ENCODE results near the gene DYRK1A. TPM values are rescaled to one million over a fixed set of nuclear protein-coding genes. Genes with fewer than 3 reads are reported as not detected.

Gene DYRK1A
- total RNA-seq, 1 experiment from 2014 or later: 49.3 TPM

- peaks cover 100% of the 10 kb centered on the region for H3K79me2 ChIP-seq (ENCODE audit: insufficient read depth, low read length)
- H3K9me2 ChIP-seq (ENCODE audit: insufficient read depth): no peaks in the 10 kb centered on the region
- H3K4me1 ChIP-seq (ENCODE audit: control insufficient read depth in 1 of 2, insufficient read depth in 2 of 2, low read length in 2 of 2): no peaks in the 10 kb centered on the region; a peak in 1 of 4 replicates
- CTCF ChIA-PET: no interaction called here
- H3K27ac ChIP-seq (ENCODE audit: low read depth, low read length): no peak overlapping the region
- H3K9me3 ChIP-seq (ENCODE audit: control insufficient read depth in 1 of 2, insufficient read depth in 1 of 2, low read depth in 1 of 2, low read length in 2 of 2): no peaks in the 10 kb centered on the region
- no TSS peak for BruUV-seq (replicated peaks)
- POLR2A ChIA-PET: no interaction called here
- H4K20me1 ChIP-seq (ENCODE audit: insufficient read depth): peaks cover 21% of the 10 kb centered on the region; the same call in 1 of the 2 replicates
- H3K9ac ChIP-seq (ENCODE audit: low read length): no peak overlapping the region
- no peaks in the 10 kb centered on the region for H3K27me3 ChIP-seq (ENCODE audit: insufficient read depth, low read length)
- H3K36me3 ChIP-seq (ENCODE audit: control insufficient read depth in 1 of 2, insufficient read depth in 2 of 2, low read length in 2 of 2): no peaks in the 10 kb centered on the region
- H3K4me3 ChIP-seq (replicated peaks in 1 of 2; ENCODE audit: low read depth in 1 of 2, low read length in 2 of 2): no peak overlapping the region
- H3K4me2 ChIP-seq (ENCODE audit: low read length): no peak overlapping the region
- TF ChIP-seq SP1 (IDR thresholded peaks at IDR 0.05; ENCODE audit: low read depth) (no peak), ZFX (IDR thresholded peaks at IDR 0.05) (no peak)
- TF ChIP-seq, protein P1, sequence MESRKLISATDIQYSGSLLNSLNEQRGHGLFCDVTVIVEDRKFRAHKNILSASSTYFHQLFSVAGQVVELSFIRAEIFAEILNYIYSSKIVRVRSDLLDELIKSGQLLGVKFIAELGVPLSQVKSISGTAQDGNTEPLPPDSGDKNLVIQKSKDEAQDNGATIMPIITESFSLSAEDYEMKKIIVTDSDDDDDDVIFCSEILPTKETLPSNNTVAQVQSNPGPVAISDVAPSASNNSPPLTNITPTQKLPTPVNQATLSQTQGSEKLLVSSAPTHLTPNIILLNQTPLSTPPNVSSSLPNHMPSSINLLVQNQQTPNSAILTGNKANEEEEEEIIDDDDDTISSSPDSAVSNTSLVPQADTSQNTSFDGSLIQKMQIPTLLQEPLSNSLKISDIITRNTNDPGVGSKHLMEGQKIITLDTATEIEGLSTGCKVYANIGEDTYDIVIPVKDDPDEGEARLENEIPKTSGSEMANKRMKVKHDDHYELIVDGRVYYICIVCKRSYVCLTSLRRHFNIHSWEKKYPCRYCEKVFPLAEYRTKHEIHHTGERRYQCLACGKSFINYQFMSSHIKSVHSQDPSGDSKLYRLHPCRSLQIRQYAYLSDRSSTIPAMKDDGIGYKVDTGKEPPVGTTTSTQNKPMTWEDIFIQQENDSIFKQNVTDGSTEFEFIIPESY (IDR thresholded peaks at IDR 0.05; ENCODE audit: extremely low read depth, insufficient replicate concordance, low read length): no peak
- TF ChIP-seq, protein P2, sequence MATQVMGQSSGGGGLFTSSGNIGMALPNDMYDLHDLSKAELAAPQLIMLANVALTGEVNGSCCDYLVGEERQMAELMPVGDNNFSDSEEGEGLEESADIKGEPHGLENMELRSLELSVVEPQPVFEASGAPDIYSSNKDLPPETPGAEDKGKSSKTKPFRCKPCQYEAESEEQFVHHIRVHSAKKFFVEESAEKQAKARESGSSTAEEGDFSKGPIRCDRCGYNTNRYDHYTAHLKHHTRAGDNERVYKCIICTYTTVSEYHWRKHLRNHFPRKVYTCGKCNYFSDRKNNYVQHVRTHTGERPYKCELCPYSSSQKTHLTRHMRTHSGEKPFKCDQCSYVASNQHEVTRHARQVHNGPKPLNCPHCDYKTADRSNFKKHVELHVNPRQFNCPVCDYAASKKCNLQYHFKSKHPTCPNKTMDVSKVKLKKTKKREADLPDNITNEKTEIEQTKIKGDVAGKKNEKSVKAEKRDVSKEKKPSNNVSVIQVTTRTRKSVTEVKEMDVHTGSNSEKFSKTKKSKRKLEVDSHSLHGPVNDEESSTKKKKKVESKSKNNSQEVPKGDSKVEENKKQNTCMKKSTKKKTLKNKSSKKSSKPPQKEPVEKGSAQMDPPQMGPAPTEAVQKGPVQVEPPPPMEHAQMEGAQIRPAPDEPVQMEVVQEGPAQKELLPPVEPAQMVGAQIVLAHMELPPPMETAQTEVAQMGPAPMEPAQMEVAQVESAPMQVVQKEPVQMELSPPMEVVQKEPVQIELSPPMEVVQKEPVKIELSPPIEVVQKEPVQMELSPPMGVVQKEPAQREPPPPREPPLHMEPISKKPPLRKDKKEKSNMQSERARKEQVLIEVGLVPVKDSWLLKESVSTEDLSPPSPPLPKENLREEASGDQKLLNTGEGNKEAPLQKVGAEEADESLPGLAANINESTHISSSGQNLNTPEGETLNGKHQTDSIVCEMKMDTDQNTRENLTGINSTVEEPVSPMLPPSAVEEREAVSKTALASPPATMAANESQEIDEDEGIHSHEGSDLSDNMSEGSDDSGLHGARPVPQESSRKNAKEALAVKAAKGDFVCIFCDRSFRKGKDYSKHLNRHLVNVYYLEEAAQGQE (IDR thresholded peaks at IDR 0.05; ENCODE audit: low read depth): no peak
- TF ChIP-seq, protein P3, sequence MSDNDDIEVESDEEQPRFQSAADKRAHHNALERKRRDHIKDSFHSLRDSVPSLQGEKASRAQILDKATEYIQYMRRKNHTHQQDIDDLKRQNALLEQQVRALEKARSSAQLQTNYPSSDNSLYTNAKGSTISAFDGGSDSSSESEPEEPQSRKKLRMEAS (IDR thresholded peaks at IDR 0.05): no peak
- H2AFZ ChIP-seq (ENCODE audit: low read depth, low read length, poor library complexity, severe bottlenecking): no peak overlapping the region
- RAD21 ChIA-PET (ENCODE audit: low non-redundant PET in 1 of 2, low total read pairs in 2 of 2, uncharacterized antibody in 2 of 2, unreplicated experiment in 2 of 2): no interaction called here
- no peak for DNase-seq (ENCODE audit: low read depth, low spot score)
- ATAC-seq: no peak
- intact Hi-C loops (cut with micrococcal nuclease): no loop called here
Measured at GRCh38 chr21:37380349-37381323, 14.1 kb downstream of the DYRK1A start.
